IPS DF 4.7 (cell line): ENCODE data around the gene SEH1L.
"Not testable (repeated sequence)": the region's sequence is repeated elsewhere in the genome, so short reads cannot be mapped to it uniquely, and the experiment has no call there.

Experiments
- DNase-seq: peaks from one replicate; pipeline ENCODE4 v3.0.0-alpha.2; 2013; ENCODE audit warnings: low spot score; ENCODE audit errors: extremely low read depth

Gene SEH1L

GRCh38 chr18:12995952-12996477, 48.2 kb downstream of the SEH1L start:
- no peak for DNase-seq

GRCh38 chr18:12996661-12997292, 49.0 kb downstream of the SEH1L start:
- no peak for DNase-seq

- not testable (repeated sequence) for DNase-seq
These were observed 49.5 kb downstream of the SEH1L start for GRCh38 chr18:12997330-12997729.

GRCh38 chr18:12998332-12999060, 50.7 kb downstream of the SEH1L start:
- no peak for DNase-seq

- no peak for DNase-seq
These were observed 55.7 kb downstream of the SEH1L start for GRCh38 chr18:13003466-13003896.

- no peak for DNase-seq
These were observed 56.6 kb downstream of the SEH1L start for GRCh38 chr18:13004396-13004795.

GRCh38 chr18:13005289-13005688, 57.5 kb downstream of the SEH1L start:
- no peak for DNase-seq

- no peak for DNase-seq
These were observed 58.9 kb downstream of the SEH1L start for GRCh38 chr18:13006531-13007247.

GRCh38 chr18:13007248-13007560, 59.4 kb downstream of the SEH1L start:
- no peak for DNase-seq

- no peak for DNase-seq
These were observed 63.9 kb downstream of the SEH1L start for GRCh38 chr18:13011719-13012118.

GRCh38 chr18:13014232-13014631, 66.4 kb downstream of the SEH1L start:
- DNase-seq = no peak

- no peak for DNase-seq
These were observed 67.0 kb downstream of the SEH1L start for GRCh38 chr18:13014818-13015217.

- no peak for DNase-seq
These were observed 69.5 kb downstream of the SEH1L start for GRCh38 chr18:13017247-13017875.

- DNase-seq = no peak
These were observed 70.6 kb downstream of the SEH1L start for GRCh38 chr18:13018374-13018773.

- no peak for DNase-seq
These were observed 71.5 kb downstream of the SEH1L start for GRCh38 chr18:13019301-13019700.

- no peak for DNase-seq
These were observed 74.8 kb downstream of the SEH1L start for GRCh38 chr18:13022644-13023043.

GRCh38 chr18:13025233-13025632, 77.4 kb downstream of the SEH1L start:
- DNase-seq = no peak

- DNase-seq = no peak
These were observed 78.9 kb downstream of the SEH1L start for GRCh38 chr18:13026583-13027270.

GRCh38 chr18:13028869-13029268, 81.1 kb downstream of the SEH1L start:
- DNase-seq = no peak

GRCh38 chr18:13032173-13032572, 84.4 kb downstream of the SEH1L start:
- no peak for DNase-seq

GRCh38 chr18:13035249-13035914, 87.6 kb downstream of the SEH1L start:
- DNase-seq = no peak
